Left kidney (tissue), 8 donors: Measurements from ENCODE around the gene CYTH3. TPM values are rescaled to one million over a fixed set of nuclear protein-coding genes. Genes with fewer than 3 reads are reported as not detected.
"Not testable (repeated sequence)": the region's sequence is repeated elsewhere in the genome, so short reads cannot be mapped to it uniquely, and the experiment has no call there.

Experiments
- DNase-seq: peaks from one replicate; pipeline ENCODE4 v3.0.0-alpha.2; 2013
- long read RNA-seq, 8 donors: transcript quantifications; one replicate each; lab custom pipeline, GENCODE V29; 2026
- polyA plus RNA-seq: library from polyadenylated mRNA; unstranded; fragments of 120-200 nt; gene quantifications from one replicate; pipeline ENCODE4 v1.2.1, GENCODE V29; 2013; ENCODE audit not compliant: insufficient read length

CYTH3 gene
- polyA plus RNA-seq, result 35.4 TPM
- long read RNA-seq, donor 1, full-length matches to known transcripts, result 6 of 12 reads
- long read RNA-seq, donor 1, partial matches to known transcripts, result 6 of 12 reads
- long read RNA-seq, donor 1, other reads (novel, unspliced or antisense), result 0 of 12 reads
- long read RNA-seq, donor 2, full-length matches to known transcripts, result 12 of 17 reads
- long read RNA-seq, donor 2, partial matches to known transcripts, result 5 of 17 reads
- long read RNA-seq, donor 2, other reads (novel, unspliced or antisense), result 0 of 17 reads
- long read RNA-seq, donor 3, full-length matches to known transcripts, result 3 of 9 reads
- long read RNA-seq, donor 3, partial matches to known transcripts, result 6 of 9 reads
- long read RNA-seq, donor 3, other reads (novel, unspliced or antisense), result 0 of 9 reads
- long read RNA-seq, donor 4, result 0 reads
- long read RNA-seq, donor 5, full-length matches to known transcripts, result 7 of 7 reads
- long read RNA-seq, donor 5, partial matches to known transcripts, result 0 of 7 reads
- long read RNA-seq, donor 5, other reads (novel, unspliced or antisense), result 0 of 7 reads
- long read RNA-seq, donor 6, full-length matches to known transcripts, result 10 of 15 reads
- long read RNA-seq, donor 6, partial matches to known transcripts, result 5 of 15 reads
- long read RNA-seq, donor 6, other reads (novel, unspliced or antisense), result 0 of 15 reads
- long read RNA-seq, donor 7, full-length matches to known transcripts, result 18 of 26 reads
- long read RNA-seq, donor 7, partial matches to known transcripts, result 8 of 26 reads
- long read RNA-seq, donor 7, other reads (novel, unspliced or antisense), result 0 of 26 reads
- long read RNA-seq, donor 8, full-length matches to known transcripts, result 2 of 2 reads
- long read RNA-seq, donor 8, partial matches to known transcripts, result 0 of 2 reads
- long read RNA-seq, donor 8, other reads (novel, unspliced or antisense), result 0 of 2 reads

GRCh38 chr7:6272481-6273323 lies at the start of gene CYTH3:
Gene CYTH3 (minus strand): TSS chr7:6272624. CDS start chr7:6272507, 117 bp downstream.
- peak; percentile 77 for DNase-seq

- DNase-seq, result no peak
These were observed 48.4 kb upstream of the CYTH3 start for GRCh38 chr7:6320791-6321190.

GRCh38 chr7:6317797-6318438 lies 45.5 kb upstream of the CYTH3 start:
- DNase-seq, result peak; percentile 50

- no peak for DNase-seq
These were observed 43.8 kb upstream of the CYTH3 start for GRCh38 chr7:6316226-6316625.

GRCh38 chr7:6315746-6316145 lies 43.3 kb upstream of the CYTH3 start:
- DNase-seq, result no peak

- DNase-seq, result peak; percentile 34
These were observed 38.0 kb upstream of the CYTH3 start for GRCh38 chr7:6310271-6310993.

GRCh38 chr7:6307762-6308161 lies 35.3 kb upstream of the CYTH3 start:
- no peak for DNase-seq

GRCh38 chr7:6306471-6306870 lies 34.0 kb upstream of the CYTH3 start:
- no peak for DNase-seq

- DNase-seq, result no peak
These were observed 32.9 kb upstream of the CYTH3 start for GRCh38 chr7:6305330-6305729.

- DNase-seq, result not testable (repeated sequence)
These were observed 29.0 kb upstream of the CYTH3 start for GRCh38 chr7:6301446-6301845.

GRCh38 chr7:6299774-6300173 lies 27.4 kb upstream of the CYTH3 start:
- DNase-seq, result no peak

GRCh38 chr7:6294839-6295238 lies 22.4 kb upstream of the CYTH3 start:
- DNase-seq, result no peak

- DNase-seq, result no peak
These were observed 20.8 kb upstream of the CYTH3 start for GRCh38 chr7:6293202-6293601.

- DNase-seq, result not testable (repeated sequence)
These were observed 19.5 kb upstream of the CYTH3 start for GRCh38 chr7:6291941-6292340.

- DNase-seq, result no peak
These were observed 19.1 kb upstream of the CYTH3 start for GRCh38 chr7:6291531-6291930.

- DNase-seq, result no peak
These were observed 17.9 kb upstream of the CYTH3 start for GRCh38 chr7:6290319-6290741.

- no peak for DNase-seq
These were observed 15.9 kb upstream of the CYTH3 start for GRCh38 chr7:6288270-6288860.

- no peak for DNase-seq
These were observed 14.1 kb upstream of the CYTH3 start for GRCh38 chr7:6286486-6286885.

- DNase-seq, result no peak
These were observed 12.3 kb upstream of the CYTH3 start for GRCh38 chr7:6284461-6285360.
